Liver (tissue), 9 donors: ENCODE measurements around the gene NRG2. TPM values are rescaled to one million over a fixed set of nuclear protein-coding genes. Genes with fewer than 3 reads are reported as not detected.

Experiments used
- DNase-seq: peaks from one replicate; pipeline ENCODE4 v3.0.0-alpha.2; 2017; ENCODE audit warnings: low spot score
- H3K27ac ChIP-seq, 2 donors: one replicate each; pipeline ENCODE4 v1.7.0; 2013; ENCODE audit warnings: inconsistent platforms in 2 of 2, low read length in 2 of 2, control low read depth in 1 of 2, low read depth in 1 of 2, mild to moderate bottlenecking in 1 of 2
- H3K27me3 ChIP-seq, 4 donors: one replicate each; pipeline versions ENCODE4 v1.6.1 to v1.7.0; 2013; ENCODE audit warnings: low read length in 3 of 4, inconsistent platforms in 1 of 4, mild to moderate bottlenecking in 1 of 4, moderate library complexity in 1 of 4; ENCODE audit not compliant: control insufficient read depth in 4 of 4, insufficient read depth in 4 of 4
- H3K36me3 ChIP-seq, 4 donors: one replicate each; pipeline versions ENCODE4 v1.6.1 to v1.7.0; 2013; ENCODE audit warnings: low read length in 3 of 4, mild to moderate bottlenecking in 3 of 4, low read depth in 1 of 4, moderate library complexity in 1 of 4; ENCODE audit not compliant: control insufficient read depth in 4 of 4, insufficient read depth in 3 of 4
- H3K4me1 ChIP-seq, 4 donors: one replicate each; pipeline versions ENCODE4 v1.6.1 to v1.7.0; 2013; ENCODE audit warnings: low read length in 3 of 4, mild to moderate bottlenecking in 3 of 4, moderate library complexity in 1 of 4; ENCODE audit not compliant: control insufficient read depth in 4 of 4, insufficient read depth in 4 of 4
- H3K4me3 ChIP-seq, 3 donors: one replicate each; pipeline versions ENCODE4 v1.6.1 to v1.7.0; 2013; ENCODE audit warnings: low read length in 3 of 3, control low read depth in 1 of 3, low read depth in 1 of 3, mild to moderate bottlenecking in 1 of 3
- H3K9ac ChIP-seq, 2 donors: one replicate each; pipeline ENCODE4 v1.7.0; 2013; ENCODE audit warnings: low read length in 2 of 2, mild to moderate bottlenecking in 2 of 2, moderate library complexity in 2 of 2, control low read depth in 1 of 2, low read depth in 1 of 2
- H3K9me3 ChIP-seq, 4 donors: one replicate each; pipeline versions ENCODE4 v1.6.1 to v1.7.0; 2013; ENCODE audit warnings: low read length in 3 of 4; ENCODE audit not compliant: control insufficient read depth in 4 of 4
- ATF3 ChIP-seq: IDR thresholded peaks from 2 replicates; pipeline ENCODE4 v1.6.1; 2016; ENCODE audit warnings: antibody characterized with exemption
- CTCF ChIP-seq: fragments of 150-350 bp; IDR thresholded peaks from 2 replicates; pipeline ENCODE4 v1.5.1; 2017; ENCODE audit warnings: improper control_type of control experiment, low read depth, low read length; ENCODE audit not compliant: missing input control
- FOXA1 ChIP-seq: IDR thresholded peaks from 2 replicates; pipeline ENCODE4 v1.6.1; 2016; ENCODE audit warnings: antibody characterized with exemption
- GABPA ChIP-seq, 2 donors: IDR thresholded peaks in 1 of 2; conservative IDR thresholded peaks in 1 of 2; 2 replicates each; pipeline ENCODE4 v1.6.1; 2016; ENCODE audit warnings: antibody characterized with exemption in 2 of 2, mild to moderate bottlenecking in 1 of 2, moderate library complexity in 1 of 2
- HNF4A ChIP-seq, 2 donors: conservative IDR thresholded peaks; 2 replicates each; pipeline ENCODE4 v1.6.1; 2016; ENCODE audit warnings: antibody characterized with exemption in 2 of 2, mild to moderate bottlenecking in 2 of 2
- HNF4G ChIP-seq: IDR thresholded peaks from 2 replicates; pipeline ENCODE4 v1.6.1; 2016; ENCODE audit warnings: antibody characterized with exemption
- JUND ChIP-seq, 2 donors: IDR thresholded peaks; 2 replicates each; pipeline ENCODE4 v1.6.1; 2016; ENCODE audit warnings: antibody characterized with exemption in 2 of 2
- MAX ChIP-seq: IDR thresholded peaks from 2 replicates; pipeline ENCODE4 v1.6.1; 2016; ENCODE audit warnings: antibody characterized with exemption
- RAD21 ChIP-seq, 2 donors: IDR thresholded peaks; 2 replicates each; pipeline ENCODE4 v1.6.1; 2016; ENCODE audit warnings: antibody characterized with exemption in 2 of 2, mild to moderate bottlenecking in 2 of 2
- REST ChIP-seq: IDR thresholded peaks from 2 replicates; pipeline ENCODE4 v1.6.1; 2016; ENCODE audit warnings: antibody characterized with exemption, mild to moderate bottlenecking
- SP1 ChIP-seq: IDR thresholded peaks from 2 replicates; pipeline ENCODE4 v1.6.1; 2018; ENCODE audit warnings: antibody characterized with exemption, mild to moderate bottlenecking
- TAF1 ChIP-seq: conservative IDR thresholded peaks from 2 replicates; pipeline ENCODE4 v1.6.1; 2016; ENCODE audit warnings: antibody characterized with exemption, mild to moderate bottlenecking
- YY1 ChIP-seq: IDR thresholded peaks from 2 replicates; pipeline ENCODE4 v1.6.1; 2016; ENCODE audit warnings: antibody characterized with exemption, mild to moderate bottlenecking
- ZBTB33 ChIP-seq: IDR thresholded peaks from 2 replicates; pipeline ENCODE4 v1.6.1; 2016; ENCODE audit warnings: antibody characterized with exemption
- WGBS: extraction: QIAGEN DNeasy Blood & Tissue Kit; methylation state at CpG from one replicate; pipeline ENCODE4 v1.1.7; 2013; 5-methylcytosine and 5-hydroxymethylcytosine counted together
- polyA plus RNA-seq, 2 donors: library from polyadenylated mRNA; stranded (reverse) in 1 of 2; unstranded in 1 of 2; fragments of 200-250 nt in 1 of 2; fragments of >200 nt in 1 of 2; fragmentation: Nextera tagmentation in 1 of 2; extraction: Ambion mirVana in 1 of 2; gene quantifications; one replicate each; pipeline versions ENCODE4 v1.2.1 to v1.2.3, GENCODE V29; 2013 to 2015
- total RNA-seq, 2 donors: library from RNA; depleted of rRNA; stranded (reverse); fragments of >200 nt; gene quantifications; one replicate each; pipeline ENCODE4 v1.2.3, GENCODE V29; 2014
- donor health status: healthy.
- donor health status: healthy.
- donor health status: healthy.
- donor health status: healthy.
- donor health status: healthy.

Gene NRG2
- total and polyA plus RNA-seq, 4 donors = 0.07 to 0.08 TPM; not detected in 2

GRCh38 chr5:140018517-140018916 is 24.6 kb downstream of the NRG2 start (continued):
- no peak for TF ChIP-seq REST
- TF ChIP-seq RAD21 (IDR thresholded peaks at IDR 0.05) = no peak

GRCh38 chr5:140018096-140018481 is 25.0 kb downstream of the NRG2 start:
- no peak overlapping the region for H3K27ac ChIP-seq
- WGBS = 82% methylated on average over 8 of the region's 8 CpGs
- H3K4me3 ChIP-seq = no peak overlapping the region
- H3K9me3 ChIP-seq = no peaks in the 10 kb centered on the region
- H3K36me3 ChIP-seq = no peaks in the 10 kb centered on the region
- no peak for DNase-seq
- no peak for TF ChIP-seq CTCF
- TF ChIP-seq SP1 = no peak
- no peak for TF ChIP-seq ATF3
- no peak for TF ChIP-seq YY1
- no peak for TF ChIP-seq TAF1
- TF ChIP-seq HNF4G = no peak
- no peak overlapping the region for H3K9ac ChIP-seq
- H3K4me1 ChIP-seq = no peaks in the 10 kb centered on the region
- H3K27me3 ChIP-seq = no peaks in the 10 kb centered on the region

GRCh38 chr5:140017397-140018095 is 25.6 kb downstream of the NRG2 start:
- DNase-seq = no peak
- Histone ChIP-seq H3K27me3 (no peaks in the 10 kb centered on the region), H3K4me1 (no peaks in the 10 kb centered on the region), H3K36me3 (no peaks in the 10 kb centered on the region), H3K27ac (no peak overlapping the region), H3K4me3 (no peak overlapping the region), H3K9ac (no peak overlapping the region), H3K9me3 (no peaks in the 10 kb centered on the region)
- 66% methylated on average over 9 of the region's 9 CpGs for WGBS
- no peak for TF ChIP-seq JUND (IDR thresholded peaks at IDR 0.05)
- peak in 1 of 2 donors; percentile 47 for TF ChIP-seq HNF4A (conservative IDR thresholded peaks at IDR 0.05)

GRCh38 chr5:140015706-140016105 is 27.4 kb downstream of the NRG2 start:
- Histone ChIP-seq H3K27ac (no peak overlapping the region), H3K4me3 (no peak overlapping the region), H3K9me3 (no peaks in the 10 kb centered on the region), H3K36me3 (no peaks in the 10 kb centered on the region), H3K9ac (no peak overlapping the region), H3K27me3 (no peaks in the 10 kb centered on the region), H3K4me1 (no peaks in the 10 kb centered on the region)
- 85% methylated on average over 5 of the region's 5 CpGs for WGBS
- no peak for TF ChIP-seq MAX
- TF ChIP-seq RAD21 (IDR thresholded peaks at IDR 0.05) = no peak
- TF ChIP-seq SP1 = no peak
- no peak for TF ChIP-seq GABPA (IDR thresholded peaks at IDR 0.05 in 1 of 2, conservative IDR thresholded peaks at IDR 0.05 in 1 of 2)
- no peak for TF ChIP-seq FOXA1
- TF ChIP-seq ZBTB33 = no peak
- no peak for TF ChIP-seq HNF4A (conservative IDR thresholded peaks at IDR 0.05)
- TF ChIP-seq CTCF = no peak
- DNase-seq = no peak
